GM12878 (cell line): ENCODE results near the gene SMG6.

ENCODE experiments used
- BMI1 ChIP-seq: fragments of 450-650 bp; IDR thresholded peaks from 2 replicates; pipeline ENCODE4 v1.6.1; 2016; ENCODE audit warnings: mild to moderate bottlenecking, moderate library complexity, borderline replicate concordance
- CEBPB ChIP-seq, 2 experiments: fragments of 150-350 bp in 1 of 2; IDR thresholded peaks; 2 replicates each; pipeline ENCODE4 v1.6.1; 2012 to 2014; ENCODE audit warnings: low read depth in 2 of 2, low read length in 2 of 2, borderline replicate concordance in 1 of 2, inconsistent platforms in 1 of 2
- CHD2 ChIP-seq: IDR thresholded peaks from 2 replicates; pipeline ENCODE4 v1.6.1; 2011; ENCODE audit warnings: low read depth, low read length, improper control_type of control experiment, borderline replicate concordance
- CTCF ChIP-seq, 3 experiments: IDR thresholded peaks in 2 of 3; conservative IDR thresholded peaks in 1 of 3; 2 replicates each; pipeline ENCODE4 v1.5.1; 2011; ENCODE audit warnings: low read depth in 3 of 3, low read length in 3 of 3, mild to moderate bottlenecking in 3 of 3, control low read depth in 2 of 3, moderate library complexity in 2 of 3, inconsistent platforms in 1 of 3, mixed read lengths in 1 of 3; ENCODE audit not compliant: control insufficient read depth in 2 of 3, insufficient read depth in 1 of 3; ENCODE audit errors: extremely low read depth in 1 of 3
- EZH2 ChIP-seq: IDR thresholded peaks from 2 replicates; pipeline ENCODE4 v1.6.1; 2012; ENCODE audit warnings: low read depth, mild to moderate bottlenecking, control low read depth, inconsistent platforms, low read length, borderline replicate concordance; ENCODE audit not compliant: control insufficient read depth
- FOS ChIP-seq: IDR thresholded peaks from 3 replicates; pipeline ENCODE4 v1.6.1; 2011; ENCODE audit warnings: borderline replicate concordance; ENCODE audit not compliant: insufficient read length; ENCODE audit errors: extremely low read depth
- GABPA ChIP-seq: IDR thresholded peaks from 2 replicates; pipeline ENCODE4 v1.6.1; 2014; ENCODE audit warnings: antibody characterized with exemption, low read depth, mild to moderate bottlenecking, inconsistent platforms
- MTA2 ChIP-seq: fragments of 450-650 bp; IDR thresholded peaks from 2 replicates; pipeline ENCODE4 v1.6.1; 2016; ENCODE audit warnings: low read depth, mild to moderate bottlenecking, moderate library complexity
- STAT1 ChIP-seq: fragments of 450-650 bp; conservative IDR thresholded peaks from 2 replicates; pipeline ENCODE4 v1.6.1; 2014; ENCODE audit warnings: antibody characterized with exemption, mild to moderate bottlenecking
- USF2 ChIP-seq: IDR thresholded peaks from 2 replicates; pipeline ENCODE4 v1.6.1; 2011; ENCODE audit warnings: low read depth, low read length, improper control_type of control experiment, borderline replicate concordance
- YY1 ChIP-seq: IDR thresholded peaks from 2 replicates; pipeline ENCODE4 v1.6.1; 2011; ENCODE audit warnings: low read depth, mild to moderate bottlenecking, low read length
- TF ChIP-seq, protein P1 (sequence below): IDR thresholded peaks from 2 replicates; pipeline ENCODE4 v1.6.1; 2012; ENCODE audit warnings: low read length, inconsistent platforms

GRCh38 chr17:2120586-2121335 is 182.8 kb downstream of the SMG6 start:
- TF ChIP-seq USF2 (no peak), CTCF (IDR thresholded peaks at IDR 0.05 in 2 of 3, conservative IDR thresholded peaks at IDR 0.05 in 1 of 3; ENCODE audit: control insufficient read depth in 2 of 3, extremely low read depth in 1 of 3, insufficient read depth in 1 of 3, low read depth in 3 of 3, low read length in 3 of 3) (no peak), GABPA (no peak), MTA2 (no peak), YY1 (no peak), STAT1 (no peak), BMI1 (no peak), FOS (no peak), CHD2 (no peak), CEBPB (IDR thresholded peaks at IDR 0.05; ENCODE audit: borderline replicate concordance in 1 of 2, low read depth in 2 of 2, low read length in 2 of 2) (no peak), EZH2 (no peak)
- TF ChIP-seq, protein P1, sequence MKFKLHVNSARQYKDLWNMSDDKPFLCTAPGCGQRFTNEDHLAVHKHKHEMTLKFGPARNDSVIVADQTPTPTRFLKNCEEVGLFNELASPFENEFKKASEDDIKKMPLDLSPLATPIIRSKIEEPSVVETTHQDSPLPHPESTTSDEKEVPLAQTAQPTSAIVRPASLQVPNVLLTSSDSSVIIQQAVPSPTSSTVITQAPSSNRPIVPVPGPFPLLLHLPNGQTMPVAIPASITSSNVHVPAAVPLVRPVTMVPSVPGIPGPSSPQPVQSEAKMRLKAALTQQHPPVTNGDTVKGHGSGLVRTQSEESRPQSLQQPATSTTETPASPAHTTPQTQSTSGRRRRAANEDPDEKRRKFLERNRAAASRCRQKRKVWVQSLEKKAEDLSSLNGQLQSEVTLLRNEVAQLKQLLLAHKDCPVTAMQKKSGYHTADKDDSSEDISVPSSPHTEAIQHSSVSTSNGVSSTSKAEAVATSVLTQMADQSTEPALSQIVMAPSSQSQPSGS, result no peak
